GM23248 (cell line): ENCODE data around the gene RELN. TPM values are rescaled to one million over a fixed set of nuclear protein-coding genes. Genes with fewer than 3 reads are reported as not detected.

ENCODE experiments used
- DNase-seq: peaks from one replicate; pipeline ENCODE4 v3.0.0-alpha.2; 2015
- H2AFZ ChIP-seq: fragments of 200-600 bp; sonication (generic); 2 replicates; pipeline ENCODE4 v1.6.1; 2016; ENCODE audit warnings: antibody characterized with exemption
- H3F3A ChIP-seq: fragments of 200-600 bp; sonication (generic); 2 replicates; pipeline ENCODE4 v1.6.1; 2016; ENCODE audit warnings: mild to moderate bottlenecking, antibody characterized with exemption, mixed run types; ENCODE audit not compliant: insufficient read depth
- H3K27ac ChIP-seq: fragments of 200-600 bp; sonication (generic); 2 replicates; pipeline ENCODE4 v1.5.1; 2016; ENCODE audit warnings: mild to moderate bottlenecking
- H3K27me3 ChIP-seq: fragments of 200-600 bp; sonication (generic); replicated peaks from 2 replicates; pipeline ENCODE4 v1.6.1; 2016; ENCODE audit warnings: mild to moderate bottlenecking; ENCODE audit not compliant: insufficient read depth
- H3K36me3 ChIP-seq: fragments of 200-600 bp; sonication (generic); 2 replicates; pipeline ENCODE4 v1.6.1; 2016; ENCODE audit warnings: low read depth, mild to moderate bottlenecking
- H3K4me1 ChIP-seq: fragments of 200-600 bp; sonication (generic); 2 replicates; pipeline ENCODE4 v1.6.1; 2016; ENCODE audit warnings: mild to moderate bottlenecking; ENCODE audit not compliant: insufficient read depth
- H3K4me2 ChIP-seq: fragments of 200-600 bp; sonication (generic); one replicate; pipeline ENCODE4 v1.6.1; 2016; ENCODE audit warnings: mild to moderate bottlenecking; ENCODE audit not compliant: unreplicated experiment
- H3K4me3 ChIP-seq: fragments of 200-600 bp; sonication (generic); 2 replicates; pipeline ENCODE4 v1.5.1; 2016; ENCODE audit warnings: mild to moderate bottlenecking
- H3K79me2 ChIP-seq: fragments of 200-600 bp; sonication (generic); 2 replicates; pipeline ENCODE4 v1.6.1; 2016; ENCODE audit warnings: mild to moderate bottlenecking; ENCODE audit not compliant: insufficient read depth
- H3K9ac ChIP-seq: fragments of 200-600 bp; sonication (generic); 2 replicates; pipeline ENCODE4 v1.6.1; 2016; ENCODE audit warnings: mild to moderate bottlenecking
- H3K9me2 ChIP-seq: fragments of 200-600 bp; sonication (generic); 2 replicates; pipeline ENCODE4 v1.6.1; 2016; ENCODE audit warnings: mixed run types, mild to moderate bottlenecking, moderate library complexity; ENCODE audit not compliant: insufficient read depth
- H3K9me3 ChIP-seq: fragments of 200-600 bp; sonication (generic); one replicate; pipeline ENCODE4 v1.6.1; 2017; ENCODE audit warnings: low read depth
- H4K20me1 ChIP-seq: fragments of 200-600 bp; sonication (generic); 2 replicates; pipeline ENCODE4 v1.6.0; 2016; ENCODE audit not compliant: insufficient read depth
- EZH2 ChIP-seq: fragments of 200-600 bp; sonication (generic); IDR thresholded peaks from 2 replicates; pipeline ENCODE4 v1.6.1; 2018; ENCODE audit warnings: antibody characterized with exemption, mild to moderate bottlenecking; ENCODE audit not compliant: insufficient read depth, poor library complexity, severe bottlenecking
- EZH2phosphoT487 ChIP-seq: fragments of 200-600 bp; sonication (generic); IDR thresholded peaks from 2 replicates; pipeline ENCODE4 v1.6.1; 2018; ENCODE audit warnings: antibody characterized with exemption, moderate library complexity, mild to moderate bottlenecking, low read depth; ENCODE audit not compliant: insufficient read depth
- WGBS, 2 experiments: methylation state at CpG; one replicate each; pipeline ENCODE4 v1.1.6; 2015 to 2017; ENCODE audit warnings: low lambda C conversion rate in 2 of 2, low coverage in 1 of 2; ENCODE audit errors: missing lambda C conversion rate in 2 of 2; 5-methylcytosine and 5-hydroxymethylcytosine counted together
- in situ Hi-C: fragments of 300-500 bp; cut with MboI; formaldehyde crosslinking; loops from 2 replicates; pipeline ENCODE4 v1.15.0; 2020
- polyA plus RNA-seq: library from polyadenylated mRNA; unstranded; fragments of >200 nt; fragmentation: Nextera tagmentation; extraction: Ambion mirVana; gene quantifications from 2 replicates; pipeline ENCODE4 v1.2.1, GENCODE V29; 2016
- total RNA-seq: library from RNA; depleted of rRNA; stranded (reverse); fragments of >200 nt; shearing (Covaris generic); gene quantifications from 2 replicates; pipeline ENCODE4 v1.2.3, GENCODE V29; 2014

RELN gene
- total and polyA plus RNA-seq, 2 experiments from 2014 or later: 0.76 to 0.97 TPM

GRCh38 chr7:104010052-104010909, 20.8 kb upstream of the RELN start:
- Histone ChIP-seq H3K9me3 (no peaks in the 10 kb centered on the region), H3K4me1 (no peaks in the 10 kb centered on the region), H3K79me2 (no peaks in the 10 kb centered on the region), H3F3A (no peaks in the 10 kb centered on the region), H4K20me1 (no peaks in the 10 kb centered on the region), H3K27ac (no peak overlapping the region), H3K4me3 (no peak overlapping the region), H3K27me3 (no peaks in the 10 kb centered on the region), H3K36me3 (no peaks in the 10 kb centered on the region), H2AFZ (no peak overlapping the region), H3K4me2 (no peak overlapping the region), H3K9me2 (no peaks in the 10 kb centered on the region), H3K9ac (no peak overlapping the region)
- DNase-seq: no peak
- in situ Hi-C loops: no loop called here
- WGBS, 2 experiments: 54% methylated on average over 5 of the region's 5 CpGs
- TF ChIP-seq EZH2 (no peak), EZH2phosphoT487 (no peak)

- in situ Hi-C loops: no loop called here
- no peaks in the 10 kb centered on the region for H3K4me1 ChIP-seq
Observed at GRCh38 chr7:104008107-104008506, 18.6 kb upstream of the RELN start.

GRCh38 chr7:104007614-104008013, 18.2 kb upstream of the RELN start:
- Histone ChIP-seq H3K27ac (no peak overlapping the region), H3K4me2 (no peak overlapping the region), H4K20me1 (no peaks in the 10 kb centered on the region), H3K9me2 (no peaks in the 10 kb centered on the region), H3K4me1 (no peaks in the 10 kb centered on the region), H2AFZ (no peak overlapping the region), H3K9ac (no peak overlapping the region), H3K27me3 (no peaks in the 10 kb centered on the region), H3K79me2 (no peaks in the 10 kb centered on the region), H3F3A (no peaks in the 10 kb centered on the region), H3K4me3 (no peak overlapping the region), H3K36me3 (no peaks in the 10 kb centered on the region), H3K9me3 (no peaks in the 10 kb centered on the region)
- WGBS, 2 experiments: 44 to 53% methylated on average over 3 of the region's 3 CpGs
- in situ Hi-C loops: no loop called here
- DNase-seq: no peak
- TF ChIP-seq EZH2 (no peak), EZH2phosphoT487 (no peak)

More at GRCh38 chr7:104008107-104008506, 18.6 kb upstream of the RELN start:
- Histone ChIP-seq H3K4me2 (no peak overlapping the region), H4K20me1 (no peaks in the 10 kb centered on the region), H3K4me3 (no peak overlapping the region), H2AFZ (no peak overlapping the region), H3K9me3 (no peaks in the 10 kb centered on the region), H3K36me3 (no peaks in the 10 kb centered on the region), H3F3A (no peaks in the 10 kb centered on the region), H3K9me2 (no peaks in the 10 kb centered on the region), H3K27me3 (no peaks in the 10 kb centered on the region), H3K9ac (no peak overlapping the region), H3K79me2 (no peaks in the 10 kb centered on the region), H3K27ac (no peak overlapping the region)
- no peak for DNase-seq
- no peak for TF ChIP-seq EZH2
- no peak for TF ChIP-seq EZH2phosphoT487
- WGBS, 2 experiments: 61% methylated on average over 4 of the region's 4 CpGs

- no peaks in the 10 kb centered on the region for H3K36me3 ChIP-seq
- H3K27ac ChIP-seq: no peak overlapping the region
- no peaks in the 10 kb centered on the region for H3K9me2 ChIP-seq
- no peaks in the 10 kb centered on the region for H3F3A ChIP-seq
- no peak overlapping the region for H3K4me3 ChIP-seq
- no peak for DNase-seq
- H3K9me3 ChIP-seq: no peaks in the 10 kb centered on the region
- no peaks in the 10 kb centered on the region for H3K27me3 ChIP-seq
- in situ Hi-C loops: no loop called here
- no peaks in the 10 kb centered on the region for H3K4me1 ChIP-seq
- no peak overlapping the region for H2AFZ ChIP-seq
- 64 to 74% methylated on average over 4 of the region's 4 CpGs for WGBS, 2 experiments
- H3K4me2 ChIP-seq: no peak overlapping the region
- no peak overlapping the region for H3K9ac ChIP-seq
- no peaks in the 10 kb centered on the region for H3K79me2 ChIP-seq
- no peak for TF ChIP-seq EZH2
- no peak for TF ChIP-seq EZH2phosphoT487
- H4K20me1 ChIP-seq: no peaks in the 10 kb centered on the region
Observed at GRCh38 chr7:104005197-104005596, 15.7 kb upstream of the RELN start.
